H1 (cell line): ENCODE results near the gene PFKM. TPM values are rescaled to one million over a fixed set of nuclear protein-coding genes. Genes with fewer than 3 reads are reported as not detected.

ENCODE experiments used
- CTCF ChIA-PET: fragments of 300-600 bp; sonication (Branson Sonifier 250); formaldehyde crosslinking; loops from one replicate; lab custom pipeline; 2021; ENCODE audit not compliant: partially characterized antibody; lab: Charles Lee
- POLR2A ChIA-PET: fragments of 300-600 bp; sonication (Branson Sonifier 250); formaldehyde crosslinking; loops from one replicate; lab custom pipeline; 2021; ENCODE audit warnings: inconsistent platforms; ENCODE audit not compliant: partially characterized antibody; lab: Charles Lee
- DNase-seq, 2 experiments: peaks; one replicate each; pipeline versions ENCODE4 v3.0.0 to v3.0.0-alpha.2; 2010 to 2022; ENCODE audit warnings: low spot score in 2 of 2, low read depth in 1 of 2, mixed read lengths in 1 of 2
- FAIRE-seq: peaks from 2 replicates; lab custom pipeline; 2011; peaks lifted over from hg19 to GRCh38; lab: Jason Lieb, UNC
- H2AFZ ChIP-seq: 2 replicates; pipeline ENCODE4 v1.8.1; 2012; ENCODE audit warnings: low read length, inconsistent platforms
- H2AK5ac ChIP-seq: 2 replicates; pipeline ENCODE4 v1.6.1; 2013; ENCODE audit warnings: low read depth, low read length
- H2BK120ac ChIP-seq: replicated peaks from 2 replicates; pipeline ENCODE3; 2013; ENCODE audit warnings: low read depth, low read length, inconsistent platforms
- H2BK12ac ChIP-seq: 2 replicates; pipeline ENCODE4 v1.6.1; 2013; ENCODE audit warnings: low read depth, low read length
- H2BK15ac ChIP-seq: 2 replicates; pipeline ENCODE4 v1.6.1; 2013; ENCODE audit warnings: low read length
- H2BK20ac ChIP-seq: 2 replicates; pipeline ENCODE4 v1.6.1; 2013; ENCODE audit warnings: low read length
- H2BK5ac ChIP-seq: 2 replicates; pipeline ENCODE4 v1.6.1; 2013; ENCODE audit warnings: low read depth, low read length
- H3K14ac ChIP-seq: 2 replicates; pipeline ENCODE4 v1.6.1; 2013; ENCODE audit warnings: inconsistent platforms; ENCODE audit not compliant: insufficient read length
- H3K18ac ChIP-seq: 2 replicates; pipeline ENCODE4 v1.6.1; 2013; ENCODE audit warnings: low read length; ENCODE audit errors: extremely low read depth
- H3K23ac ChIP-seq: 2 replicates; pipeline ENCODE4 v1.6.1; 2013; ENCODE audit warnings: inconsistent platforms; ENCODE audit not compliant: insufficient read length
- H3K23me2 ChIP-seq: 2 replicates; pipeline ENCODE4 v1.6.1; 2013; ENCODE audit warnings: low read depth, low read length
- H3K27ac ChIP-seq: 2 replicates; pipeline ENCODE4 v1.6.1; 2011; ENCODE audit warnings: low read depth, low read length, inconsistent platforms
- H3K27me3 ChIP-seq, 4 experiments: replicated peaks in 1 of 4; 1 replicate in 1 of 4; 2 replicates in 3 of 4; pipeline versions ENCODE4 v1.6.1 to v1.8.1; 2011 to 2013; ENCODE audit warnings: low read length in 3 of 4, mild to moderate bottlenecking in 3 of 4, inconsistent platforms in 2 of 4, mixed read lengths in 2 of 4, moderate library complexity in 1 of 4; ENCODE audit not compliant: control insufficient read depth in 3 of 4, insufficient read depth in 3 of 4; ENCODE audit errors: extremely low read depth in 1 of 4
- H3K36me3 ChIP-seq, 4 experiments: 2 replicates each; pipeline versions ENCODE4 v1.6.1 to v1.8.1; 2011 to 2013; ENCODE audit warnings: mild to moderate bottlenecking in 4 of 4, low read length in 3 of 4, moderate library complexity in 2 of 4, control low read depth in 1 of 4, inconsistent platforms in 1 of 4; ENCODE audit not compliant: insufficient read depth in 4 of 4, control insufficient read depth in 2 of 4
- H3K4ac ChIP-seq: replicated peaks from 2 replicates; pipeline ENCODE3; 2013; ENCODE audit warnings: low read length, low read depth, mixed read lengths, inconsistent platforms; ENCODE audit not compliant: insufficient read length
- H3K4me1 ChIP-seq, 4 experiments: replicated peaks in 1 of 4; 1 replicate in 1 of 4; 2 replicates in 3 of 4; pipeline versions ENCODE4 v1.6.1 to v1.8.1; 2011 to 2013; ENCODE audit warnings: low read length in 3 of 4, inconsistent platforms in 2 of 4, mixed read lengths in 1 of 4; ENCODE audit not compliant: insufficient read depth in 4 of 4, control insufficient read depth in 3 of 4
- H3K4me2 ChIP-seq, 2 experiments: 2 replicates each; pipeline versions ENCODE4 v1.6.1 to v1.8.1; 2011 to 2013; ENCODE audit warnings: low read depth in 2 of 2, low read length in 2 of 2, control low read depth in 1 of 2, inconsistent platforms in 1 of 2, mild to moderate bottlenecking in 1 of 2; ENCODE audit not compliant: insufficient read depth in 1 of 2
- H3K4me3 ChIP-seq, 4 experiments: fragments of 200-600, 300-600 bp in 1 of 4; sonication (generic), shearing (Covaris generic), sonication (Bioruptor Twin) in 1 of 4; 2 replicates each; pipeline versions ENCODE4 v1.5.1 to v1.8.1; 2011 to 2016; ENCODE audit warnings: low read length in 4 of 4, low read depth in 3 of 4, control low read depth in 2 of 4, inconsistent platforms in 2 of 4, mild to moderate bottlenecking in 2 of 4, mixed read lengths in 1 of 4, moderate library complexity in 1 of 4; ENCODE audit not compliant: insufficient read depth in 2 of 4; ENCODE audit errors: extremely low read depth in 1 of 4
- H3K56ac ChIP-seq: replicated peaks from 2 replicates; pipeline ENCODE3; 2013; ENCODE audit warnings: low read depth, mild to moderate bottlenecking, mixed read lengths, low read length, inconsistent platforms; ENCODE audit not compliant: insufficient read length
- H3K79me1 ChIP-seq: 2 replicates; pipeline ENCODE4 v1.6.1; 2013; ENCODE audit warnings: low read depth, low read length, control low read depth
- H3K79me2 ChIP-seq, 2 experiments: 2 replicates each; pipeline versions ENCODE4 v1.6.1 to v1.8.1; 2012 to 2013; ENCODE audit warnings: low read length in 2 of 2, mild to moderate bottlenecking in 2 of 2, inconsistent platforms in 1 of 2; ENCODE audit not compliant: insufficient read depth in 2 of 2, control insufficient read depth in 1 of 2
- H3K9ac ChIP-seq, 4 experiments: replicated peaks in 1 of 4; 1 replicate in 1 of 4; 2 replicates in 3 of 4; pipeline versions ENCODE4 v1.6.1 to v1.8.1; 2011 to 2013; ENCODE audit warnings: low read depth in 3 of 4, low read length in 3 of 4, control low read depth in 2 of 4, mild to moderate bottlenecking in 2 of 4, moderate library complexity in 2 of 4, inconsistent platforms in 1 of 4; ENCODE audit errors: extremely low read depth in 1 of 4
- H3K9me3 ChIP-seq, 2 experiments: 2 replicates each; pipeline versions ENCODE4 v1.6.1 to v1.8.1; 2012 to 2013; ENCODE audit warnings: mild to moderate bottlenecking in 2 of 2, moderate library complexity in 2 of 2, control low read depth in 1 of 2, inconsistent platforms in 1 of 2, low read depth in 1 of 2, low read length in 1 of 2, mixed read lengths in 1 of 2; ENCODE audit not compliant: insufficient read depth in 2 of 2
- H4K20me1 ChIP-seq, 2 experiments: replicated peaks in 1 of 2; 2 replicates each; pipeline versions ENCODE3 to v1.8.1; 2011 to 2013; ENCODE audit warnings: inconsistent platforms in 2 of 2, low read length in 2 of 2, mild to moderate bottlenecking in 1 of 2; ENCODE audit not compliant: insufficient read depth in 2 of 2, control insufficient read depth in 1 of 2
- H4K5ac ChIP-seq: 2 replicates; pipeline ENCODE4 v1.6.1; 2013; ENCODE audit warnings: low read length, low read depth, mixed read lengths, inconsistent platforms; ENCODE audit not compliant: insufficient read length
- H4K8ac ChIP-seq: 2 replicates; pipeline ENCODE4 v1.8.0; 2013; ENCODE audit warnings: mild to moderate bottlenecking, moderate library complexity, low read length, inconsistent platforms; ENCODE audit not compliant: insufficient read depth; ENCODE audit errors: extremely low read depth
- H4K91ac ChIP-seq: replicated peaks from 2 replicates; pipeline ENCODE3; 2013; ENCODE audit warnings: low read length, mixed read lengths, inconsistent platforms; ENCODE audit not compliant: insufficient read length
- RAD21 ChIP-seq, 2 experiments: IDR thresholded peaks in 1 of 2; conservative IDR thresholded peaks in 1 of 2; 2 replicates each; pipeline ENCODE4 v1.6.1; 2011; ENCODE audit warnings: low read depth in 2 of 2, low read length in 2 of 2, improper control_type of control experiment in 1 of 2, inconsistent platforms in 1 of 2, mild to moderate bottlenecking in 1 of 2, moderate library complexity in 1 of 2
- TBP ChIP-seq: IDR thresholded peaks from 2 replicates; pipeline ENCODE4 v1.6.1; 2011; ENCODE audit warnings: low read depth, low read length, improper control_type of control experiment
- WGBS, 2 experiments: shearing (Covaris generic) in 1 of 2; methylation state at CpG; one replicate each; pipeline versions ENCODE4 v1.1.6 to v1.1.7; 2013 to 2015; ENCODE audit warnings: low lambda C conversion rate in 2 of 2, mixed read lengths in 2 of 2, inconsistent platforms in 1 of 2, low coverage in 1 of 2, missing lambda C conversion rate in 1 of 2; ENCODE audit not compliant: insufficient replicate concordance in 2 of 2, insufficient coverage in 1 of 2, insufficient read length in 1 of 2; ENCODE audit errors: extremely low coverage in 1 of 2, missing lambda C conversion rate in 1 of 2; 5-methylcytosine and 5-hydroxymethylcytosine counted together
- polyA plus RNA-seq, 7 experiments: library from polyadenylated mRNA; depleted of rRNA in 3 of 7; stranded (reverse) in 5 of 7; unstranded in 2 of 7; fragments of >200 nt in 5 of 7; fragments of 200-250 nt in 2 of 7; gene quantifications; 1 replicate in 5 of 7; 2 replicates in 1 of 7; 4 replicates in 1 of 7; pipeline versions ENCODE4 v1.2.1 to v1.2.3, GENCODE V29; 2011 to 2013; ENCODE audit warnings: missing spikeins in 2 of 7, mixed read lengths in 2 of 7
- total RNA-seq: library from RNA; stranded (reverse); fragmentation: NEBNext Ultra II Directional; extraction: Animal tissue kit (Norgen Biotek cat#: 25700); gene quantifications from 2 replicates; pipeline ENCODE4 v1.2.1, GENCODE V29; 2021

Gene PFKM
- total and polyA plus RNA-seq, 2 of the 8 experiments (the other 6 are each of a cell fraction or from before 2014, with no cell fraction given): 62.6 to 106 TPM

GRCh38 chr12:48070033-48070432 is 49.1 kb upstream of the PFKM start:
- Histone ChIP-seq H3K56ac (no peak overlapping the region), H3K4me1 (no peaks in the 10 kb centered on the region), H3K79me1 (no peaks in the 10 kb centered on the region; the same call in 1 of the 2 replicates), H4K5ac (no peak overlapping the region), H2BK15ac (no peak overlapping the region), H3K14ac (no peak overlapping the region), H3K9me3 (no peaks in the 10 kb centered on the region), H2BK120ac (no peak overlapping the region), H3K9ac (no peak overlapping the region), H3K36me3 (peaks cover 0 to 34% (median 12%) of the 10 kb centered on the region in 4 experiments; a peak in 6 of 8 replicates), H3K4me2 (no peak overlapping the region), H4K20me1 (peaks cover 0 to 1% of the 10 kb centered on the region in 2 experiments), H3K4ac (no peak overlapping the region), H4K8ac (no peak overlapping the region), H3K27me3 (peaks cover 0 to 1% (median 0%) of the 10 kb centered on the region in 4 experiments; a peak in 1 of 7 replicates), H2AK5ac (no peak overlapping the region), H2AFZ (no peak overlapping the region), H3K27ac (no peak overlapping the region), H3K79me2 (no peaks in the 10 kb centered on the region), H3K18ac (no peak overlapping the region), H3K4me3 (no peak overlapping the region), H3K23me2 (no peaks in the 10 kb centered on the region), H3K23ac (no peak overlapping the region), H4K91ac (no peak overlapping the region), H2BK5ac (no peak overlapping the region), H2BK20ac (no peak overlapping the region), H2BK12ac (no peak overlapping the region)
- ChIA-PET CTCF (interaction anchor here (0.9 to 2.1 kb wide), 2 partner anchors 8 to 107 kb away, joined by 3 to 10 read pairs; partner anchors contain the start of gene TMEM106C), POLR2A (no interaction called here)
- DNase-seq (no peak), FAIRE-seq (no peak)
- WGBS, 2 experiments: 86% methylated on average over 1 of the region's 1 CpG; no CpG with 5 or more reads in 1 of the 2 experiments
- no peak for TF ChIP-seq TBP
- no peak for TF ChIP-seq RAD21 (IDR thresholded peaks at IDR 0.05 in 1 of 2, conservative IDR thresholded peaks at IDR 0.05 in 1 of 2; ENCODE audit: low read depth in 2 of 2, low read length in 2 of 2)
